Measurements from ENCODE around the gene SEMA3D.

- no peak for TF ChIP-seq POLR2A (IDR thresholded peaks at IDR 0.05; ENCODE audit: low read depth, low read length)
- no peak for TF ChIP-seq TAF1 (IDR thresholded peaks at IDR 0.05; ENCODE audit: borderline replicate concordance, low read depth, low read length)
- TF ChIP-seq POLR2AphosphoS5 (IDR thresholded peaks at IDR 0.05; ENCODE audit: low read depth, low read length) = no peak
Observed at GRCh38 chr7:85011127-85011526, 175.7 kb downstream of the SEMA3D start.
